GM18873 (cell line): ENCODE data around the gene DLL1.
A peak's percentile ranks its signal among the peaks of the same experiment; 100 is the strongest.

Experiments used
- ATAC-seq: cut with Tn5 transposase; IDR thresholded peaks from one replicate; pipeline ENCODE4 v1.9.1; 2021; ENCODE audit warnings: mild to moderate bottlenecking, moderate library complexity, moderate number of reproducible peaks; ENCODE audit not compliant: unreplicated experiment, low FRiP score

Gene DLL1

GRCh38 chr6:170295510-170296422 is 4.9 kb upstream of the DLL1 start:
- ATAC-seq, result no peak

- ATAC-seq, result no peak
These were observed 4.1 kb upstream of the DLL1 start for GRCh38 chr6:170294813-170295509.

- no peak for ATAC-seq
These were observed 3.4 kb upstream of the DLL1 start for GRCh38 chr6:170294298-170294730.

- no peak for ATAC-seq
These were observed 2.7 kb upstream of the DLL1 start for GRCh38 chr6:170293341-170294231.

- ATAC-seq, result no peak
These were observed 1.7 kb upstream of the DLL1 start for GRCh38 chr6:170292407-170293158.

GRCh38 chr6:170292111-170292406 is 1.2 kb upstream of the DLL1 start:
- ATAC-seq, result no peak

GRCh38 chr6:170291271-170292110 is 613 bp upstream of the DLL1 start:
- peak; percentile 41 for ATAC-seq

- no peak for ATAC-seq
These were observed 955 bp downstream of the DLL1 start for GRCh38 chr6:170289951-170290295.

GRCh38 chr6:170289180-170289931 is 1.5 kb downstream of the DLL1 start:
- ATAC-seq, result no peak

GRCh38 chr6:170288852-170289179 is 2.1 kb downstream of the DLL1 start:
- no peak for ATAC-seq

GRCh38 chr6:170288091-170288631 is 2.7 kb downstream of the DLL1 start:
- no peak for ATAC-seq

GRCh38 chr6:170287371-170287876 is 3.5 kb downstream of the DLL1 start:
- no peak for ATAC-seq

GRCh38 chr6:170286934-170287265 is 4.0 kb downstream of the DLL1 start:
- no peak for ATAC-seq

- no peak for ATAC-seq
These were observed 4.5 kb downstream of the DLL1 start for GRCh38 chr6:170286246-170286933.

- ATAC-seq, result no peak
These were observed 5.4 kb downstream of the DLL1 start for GRCh38 chr6:170285482-170285881.

- ATAC-seq, result no peak
These were observed 5.9 kb downstream of the DLL1 start for GRCh38 chr6:170284866-170285469.

- no peak for ATAC-seq
These were observed 6.6 kb downstream of the DLL1 start for GRCh38 chr6:170284126-170284773.
